Activated CD4-positive, alpha-beta T cell treated with anti-CD3 and anti-CD28 coated beads for 24 hours (primary cell): ENCODE results near the gene ELP5.

Experiments used
- DNase-seq, 2 donors: peaks; one replicate each; pipeline ENCODE4 v3.0.0-alpha.2; 2020; ENCODE audit warnings: low read depth in 2 of 2

ELP5 gene

DNA sequence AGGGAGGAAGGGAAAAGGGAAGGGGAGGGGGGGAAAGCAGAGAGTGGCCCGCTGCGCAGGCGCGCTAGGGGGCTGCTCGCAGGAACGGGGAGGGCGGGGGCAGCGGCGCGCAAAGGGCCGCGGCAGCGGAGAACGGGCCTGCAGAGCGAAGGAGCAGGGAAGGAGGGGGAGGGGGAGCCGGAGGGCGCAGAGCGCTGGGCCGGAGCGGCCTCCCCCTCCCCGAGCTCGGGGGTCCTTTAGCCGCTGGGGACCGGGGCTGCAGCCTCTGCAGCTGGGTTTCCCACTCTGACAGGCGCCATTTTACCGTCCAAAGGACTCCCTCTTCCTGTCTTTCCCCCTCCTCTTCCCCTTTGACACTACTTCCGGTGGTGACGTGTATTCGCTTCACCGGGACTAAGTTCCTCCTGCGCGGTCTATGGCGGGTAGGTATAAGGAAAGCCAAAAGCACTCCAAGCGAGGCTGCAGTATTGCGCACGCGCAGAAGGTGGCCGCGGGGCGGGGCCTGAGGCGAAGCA lies 297 bp upstream of the ELP5 start, which contains the start of gene CTDNEP1:
TSS of gene CTDNEP1 (minus strand) at position 74 of the 515 bp plus-strand sequence. CDS start 438 bp downstream, outside the sequence.
- peak; percentile 97 to 98 for DNase-seq

GRCh38 chr17:7253082-7253481 lies 1.1 kb downstream of the ELP5 start:
- DNase-seq = no peak

- DNase-seq = no peak
These were observed 2.5 kb downstream of the ELP5 start for GRCh38 chr17:7254511-7254910.

DNA sequence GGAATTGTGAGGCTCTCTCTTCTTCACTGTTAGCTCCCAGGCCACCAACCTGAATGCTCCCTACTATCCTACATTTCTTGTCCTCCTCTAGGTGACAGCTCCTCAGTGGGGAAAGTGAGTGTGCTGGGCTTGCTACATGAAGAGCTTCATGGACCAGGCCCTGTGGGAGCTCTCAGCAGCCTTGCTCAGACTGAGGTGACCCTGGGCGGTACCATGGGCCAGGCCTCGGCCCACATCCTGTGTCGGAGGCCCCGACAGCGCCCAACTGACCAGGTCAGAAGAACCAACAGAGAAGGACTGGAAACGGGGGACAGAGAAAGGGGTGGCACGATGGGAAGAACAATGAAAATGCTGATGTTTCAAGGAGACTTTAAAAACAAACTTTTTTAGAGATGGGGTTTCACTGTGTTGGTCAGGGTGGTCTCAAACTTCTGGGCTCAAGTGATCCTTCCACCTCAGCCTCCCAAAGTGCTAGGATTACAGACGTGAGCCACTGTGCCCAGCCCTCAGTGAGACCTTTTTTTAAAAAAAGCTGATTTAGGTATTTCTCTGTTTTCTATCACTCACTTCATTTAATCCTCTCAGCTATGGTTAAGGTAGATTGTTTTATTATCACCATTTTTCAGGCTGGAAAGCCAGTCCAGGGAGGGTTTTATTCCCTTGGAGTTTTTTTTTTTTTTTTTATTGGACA lies 4.9 kb downstream of the ELP5 start:
- no peak for DNase-seq

DNA sequence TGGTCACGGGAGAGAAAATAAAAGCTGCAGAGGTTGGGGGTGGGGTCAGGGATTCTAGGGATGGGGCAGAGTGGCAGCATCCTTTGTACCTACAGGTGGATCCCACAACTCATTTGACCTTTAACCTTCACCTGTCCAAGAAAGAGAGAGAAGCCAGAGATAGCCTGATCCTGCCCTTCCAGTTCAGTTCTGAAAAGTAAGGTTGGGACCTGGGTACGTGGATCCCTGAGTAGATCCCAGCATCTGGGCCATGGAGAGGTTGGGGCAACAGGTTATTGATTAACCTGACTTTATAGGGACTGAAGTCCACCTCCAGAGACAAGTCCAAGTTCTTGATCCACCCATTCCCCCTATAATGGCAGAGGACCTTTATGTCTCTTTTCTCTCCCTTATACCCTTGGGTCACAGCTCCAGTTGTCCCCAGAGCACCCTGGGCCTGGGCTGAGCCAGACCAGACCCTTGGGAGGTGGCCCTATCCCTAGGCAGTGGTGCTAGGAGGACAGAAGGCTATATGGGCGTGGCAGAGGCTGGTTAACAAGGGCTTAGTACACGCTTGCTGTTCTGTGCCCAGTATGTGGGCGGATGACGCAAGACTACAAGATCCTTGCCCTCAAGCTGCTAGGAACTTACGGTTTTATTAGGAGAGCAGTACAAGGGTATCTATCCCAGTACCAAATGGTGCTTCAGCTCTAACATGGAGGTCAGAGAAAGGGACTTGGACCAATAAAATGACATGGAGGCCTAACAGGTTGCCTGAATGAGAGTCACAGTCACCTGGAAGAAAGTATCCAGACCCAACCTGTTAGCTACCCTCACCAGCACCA lies 6.9 kb downstream of the ELP5 start:
- no peak for DNase-seq

- DNase-seq = no peak
These were observed 7.5 kb downstream of the ELP5 start for GRCh38 chr17:7259555-7259889.

DNA sequence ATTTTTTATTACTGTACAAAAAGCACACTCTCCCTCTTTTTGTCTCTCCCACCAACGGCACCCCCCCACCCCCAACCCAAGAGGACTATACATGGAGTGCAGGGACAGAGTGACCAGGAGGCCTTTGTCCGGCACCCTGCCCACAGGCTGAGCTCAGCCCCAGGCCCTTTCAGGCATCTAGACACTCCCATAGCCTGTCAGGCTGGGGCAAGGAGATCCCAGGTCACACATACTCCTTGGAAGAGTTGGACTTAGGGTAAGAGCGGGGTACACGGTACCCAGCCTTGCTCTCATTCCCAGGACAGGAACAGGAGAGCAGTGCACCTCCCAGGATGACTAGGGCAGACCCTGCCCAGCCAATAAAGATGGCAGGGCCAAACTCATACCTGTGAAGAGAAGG lies 8.1 kb downstream of the ELP5 start:
- DNase-seq = no peak

- DNase-seq = no peak
These were observed 8.8 kb downstream of the ELP5 start for GRCh38 chr17:7260651-7261378.

- DNase-seq = no peak
These were observed 9.6 kb downstream of the ELP5 start for GRCh38 chr17:7261379-7262191.

DNA sequence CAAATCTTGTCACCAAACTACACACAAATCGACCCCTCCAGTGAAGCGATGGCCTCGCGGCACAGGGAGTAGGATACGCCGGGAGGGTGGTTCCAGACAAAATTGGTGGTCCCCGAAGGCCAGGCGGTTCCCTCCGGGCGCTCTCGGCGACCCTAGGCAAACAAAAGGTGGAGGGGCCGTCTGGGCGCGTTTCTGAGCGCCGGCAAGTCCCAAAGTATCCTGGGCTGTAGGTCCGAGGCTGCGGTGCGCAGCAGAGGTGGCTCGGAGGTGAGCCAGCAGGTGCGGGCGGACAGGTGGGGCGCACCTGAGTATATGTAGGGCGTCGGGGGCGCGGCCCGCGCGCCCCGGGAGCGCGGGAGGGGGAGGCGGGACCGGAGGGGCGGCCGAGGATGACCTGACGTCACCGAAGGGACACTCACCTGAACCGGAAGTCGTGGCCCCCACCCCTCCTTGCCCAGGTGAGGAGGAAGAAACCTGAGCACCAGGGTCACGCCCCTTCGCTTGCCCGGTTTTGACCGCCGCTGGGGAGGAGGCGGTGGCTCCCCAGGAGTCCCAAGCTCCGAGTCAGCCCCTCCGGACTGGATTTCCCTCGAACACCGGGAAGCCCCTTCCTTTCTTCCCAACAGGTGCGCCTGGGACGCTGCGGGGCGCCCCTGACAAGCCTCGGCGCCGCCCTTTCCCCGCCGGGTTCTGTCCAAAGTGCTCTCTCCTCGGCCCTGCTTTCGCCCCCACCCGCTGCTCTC lies 10.3 kb downstream of the ELP5 start, which contains the start of gene CLDN7:
TSS of gene CLDN7 (minus strand) at position 287 of the 743 bp plus-strand sequence. CDS start 435 bp downstream, outside the sequence.
- DNase-seq = no peak

DNA sequence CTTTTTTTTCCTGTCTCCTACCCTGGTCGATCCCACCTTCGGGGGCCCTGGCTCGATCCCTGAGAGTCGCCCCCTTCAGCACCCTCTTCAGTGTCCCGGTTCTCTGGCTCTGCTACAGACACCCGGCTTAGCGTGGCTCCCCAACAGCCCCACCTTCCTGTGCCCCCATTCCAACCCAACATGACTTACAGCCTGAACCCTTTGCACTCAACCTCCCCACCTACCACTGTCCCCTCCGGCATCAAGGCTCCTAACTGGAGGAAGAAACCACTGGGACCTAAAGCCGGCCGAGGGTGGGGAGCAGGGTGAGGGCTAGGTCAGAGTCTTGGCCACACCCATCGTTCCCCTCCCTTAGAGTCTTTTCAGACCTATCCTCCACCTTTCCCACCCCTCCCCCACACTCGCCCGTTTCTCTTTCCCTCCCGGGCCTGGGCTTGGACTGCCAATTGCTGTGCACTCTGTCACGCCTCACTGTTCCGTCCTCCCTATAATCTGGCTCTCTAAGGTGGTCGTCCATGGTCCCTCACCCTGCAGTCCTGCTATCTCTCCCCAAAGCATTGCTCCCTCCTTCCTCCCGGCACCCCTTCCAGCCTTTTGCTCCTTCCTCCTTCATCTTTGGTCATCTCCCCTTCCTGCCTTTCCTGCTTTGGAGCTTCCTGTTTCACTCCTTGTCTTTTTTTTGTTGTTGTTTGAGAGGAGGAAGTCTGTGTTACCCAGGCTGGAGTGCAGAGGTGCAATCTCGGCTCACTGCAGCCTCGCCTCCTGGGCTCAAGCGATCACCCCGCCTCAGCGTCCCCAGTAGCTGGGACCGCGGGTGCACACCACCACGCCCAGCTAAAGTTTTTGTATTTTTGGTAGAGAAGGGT lies 11.2 kb downstream of the ELP5 start:
- DNase-seq = no peak

GRCh38 chr17:7263801-7264078 lies 11.7 kb downstream of the ELP5 start:
- DNase-seq = no peak

DNA sequence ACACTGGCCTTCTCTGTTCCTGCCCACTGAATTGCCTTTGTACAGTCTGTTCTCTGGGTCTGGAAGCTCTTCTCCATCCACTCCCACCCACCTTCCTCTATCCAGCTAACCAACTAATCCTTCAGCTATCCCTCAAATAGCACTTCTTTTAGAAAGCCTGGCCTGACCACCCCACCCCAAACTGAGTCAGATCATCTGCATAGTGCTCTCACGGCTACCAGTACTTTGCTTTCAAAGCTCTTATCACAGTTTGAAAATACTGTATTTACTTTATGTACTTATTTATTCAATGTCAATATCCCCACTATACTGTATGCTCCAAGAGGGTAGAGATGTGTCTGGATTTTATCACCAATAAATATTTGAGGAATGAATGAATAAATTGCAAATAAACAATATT lies 14.8 kb downstream of the ELP5 start:
- no peak for DNase-seq

- no peak for DNase-seq
These were observed 27.4 kb downstream of the ELP5 start for GRCh38 chr17:7279448-7279847.

- DNase-seq = peak; percentile 79 to 81
These were observed 28.6 kb downstream of the ELP5 start for GRCh38 chr17:7280519-7281073.

- DNase-seq = peak; percentile 86 to 91
These were observed 29.3 kb downstream of the ELP5 start, which contains the start of gene SLC2A4 for GRCh38 chr17:7281074-7281952. Gene SLC2A4, plus strand, starts transcription at chr17:7281718. Its CDS starts 217 bp downstream, at chr17:7281935.

- DNase-seq = no peak
These were observed 30.1 kb downstream of the ELP5 start for GRCh38 chr17:7281953-7282751.
